Activated CD8-positive, alpha-beta memory T cell treated with anti-CD3 and anti-CD28 coated beads, Interleukin-2, amount 50 U/mL, for 24 hours (primary cell): ENCODE results near the gene HMGXB4.
"Not testable (repeated sequence)": the region's sequence is repeated elsewhere in the genome, so short reads cannot be mapped to it uniquely, and the experiment has no call there.

Source experiments
- DNase-seq: peaks from one replicate; pipeline ENCODE4 v3.0.0-alpha.2; 2020; ENCODE audit errors: extremely low read depth

The HMGXB4 gene, protein sequence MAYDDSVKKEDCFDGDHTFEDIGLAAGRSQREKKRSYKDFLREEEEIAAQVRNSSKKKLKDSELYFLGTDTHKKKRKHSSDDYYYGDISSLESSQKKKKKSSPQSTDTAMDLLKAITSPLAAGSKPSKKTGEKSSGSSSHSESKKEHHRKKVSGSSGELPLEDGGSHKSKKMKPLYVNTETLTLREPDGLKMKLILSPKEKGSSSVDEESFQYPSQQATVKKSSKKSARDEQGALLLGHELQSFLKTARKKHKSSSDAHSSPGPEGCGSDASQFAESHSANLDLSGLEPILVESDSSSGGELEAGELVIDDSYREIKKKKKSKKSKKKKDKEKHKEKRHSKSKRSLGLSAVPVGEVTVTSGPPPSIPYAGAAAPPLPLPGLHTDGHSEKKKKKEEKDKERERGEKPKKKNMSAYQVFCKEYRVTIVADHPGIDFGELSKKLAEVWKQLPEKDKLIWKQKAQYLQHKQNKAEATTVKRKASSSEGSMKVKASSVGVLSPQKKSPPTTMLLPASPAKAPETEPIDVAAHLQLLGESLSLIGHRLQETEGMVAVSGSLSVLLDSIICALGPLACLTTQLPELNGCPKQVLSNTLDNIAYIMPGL

DNA sequence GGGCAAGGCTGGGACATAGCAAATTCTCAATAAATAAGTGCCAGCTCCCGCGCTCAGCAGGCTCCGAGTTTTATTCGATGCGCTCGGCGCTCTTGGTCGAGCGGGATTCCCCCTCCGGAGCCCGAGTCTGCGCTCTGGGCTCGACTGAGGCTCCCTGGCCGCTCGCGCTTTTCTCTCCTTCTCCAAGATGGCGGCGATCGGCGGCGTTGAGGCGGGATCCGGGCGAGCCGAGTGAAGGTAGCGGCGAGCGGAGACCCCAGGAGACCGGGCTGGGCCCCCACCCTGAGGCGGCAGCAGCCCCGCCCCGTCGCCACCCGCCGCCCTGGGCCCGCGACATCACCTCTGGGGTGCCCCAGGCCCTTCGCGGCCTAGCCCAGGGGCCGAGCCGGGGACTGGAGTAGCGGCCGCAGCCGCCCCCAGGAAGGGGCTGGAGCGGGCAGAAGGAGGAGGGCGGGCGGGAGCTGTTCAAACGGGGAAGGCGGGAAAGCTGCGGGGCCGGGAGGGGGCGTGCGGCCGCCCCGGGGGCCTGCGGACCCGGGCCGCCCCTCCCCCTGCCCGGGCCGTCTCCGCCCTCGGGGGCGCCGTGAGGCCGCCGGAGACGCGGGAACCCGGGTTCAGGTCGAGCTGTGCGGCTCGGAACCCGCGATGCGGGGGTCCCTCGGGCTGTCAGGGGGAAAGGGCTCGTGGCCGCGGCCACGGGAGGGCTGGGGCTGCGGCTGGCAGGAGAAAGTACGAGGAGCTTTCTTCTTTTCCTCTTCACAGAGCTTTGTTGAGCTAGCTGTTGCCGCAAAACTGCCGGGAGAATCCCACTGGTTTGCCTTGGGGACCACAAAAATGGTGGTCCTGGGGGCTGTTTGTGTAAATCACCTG is at the start of gene HMGXB4:
HMGXB4 (plus strand) TSS at position 173 of the 870 bp plus-strand sequence. CDS start 4,898 bp downstream, outside the sequence.
- DNase-seq, result peak; percentile 58

DNA sequence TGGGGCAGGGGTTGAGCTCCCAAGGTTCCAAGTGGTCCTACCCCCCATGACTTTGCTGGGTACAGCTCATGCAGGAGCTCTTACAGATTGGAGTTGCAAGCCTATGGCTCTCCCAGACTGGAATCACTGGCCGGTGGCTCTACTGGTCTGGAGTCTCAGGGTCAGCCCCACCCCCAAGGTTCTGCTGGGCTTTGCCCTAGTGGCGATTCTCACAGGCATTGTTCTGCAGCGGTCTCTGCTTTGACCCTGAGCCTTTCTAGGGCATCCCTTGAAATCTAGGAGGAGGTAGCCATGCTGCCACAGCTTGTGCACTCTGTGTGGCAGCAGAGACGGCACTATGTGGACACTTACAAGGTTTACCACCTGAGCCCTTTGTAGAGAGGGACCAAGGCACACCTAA is 49.3 kb upstream of the HMGXB4 start:
- DNase-seq, result no peak

DNA sequence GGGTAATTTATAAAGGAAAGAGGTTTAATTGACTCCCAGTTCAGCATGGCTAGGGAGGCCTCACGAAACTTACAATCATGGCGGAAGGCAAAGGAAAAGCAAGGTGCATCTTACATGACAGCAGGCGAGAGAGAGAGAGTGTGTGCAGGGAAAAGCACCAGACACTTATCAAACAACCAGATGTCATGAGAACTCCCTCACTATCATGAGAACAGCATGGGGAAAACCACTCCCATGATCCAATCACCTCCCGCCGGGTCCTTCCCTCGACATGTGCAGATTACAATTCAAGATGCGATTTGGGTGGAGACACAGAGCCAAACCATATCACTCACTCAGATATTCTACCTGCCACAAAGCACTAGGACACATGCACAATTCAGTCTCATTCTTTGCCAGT is 48.1 kb upstream of the HMGXB4 start:
- DNase-seq, result no peak

DNA sequence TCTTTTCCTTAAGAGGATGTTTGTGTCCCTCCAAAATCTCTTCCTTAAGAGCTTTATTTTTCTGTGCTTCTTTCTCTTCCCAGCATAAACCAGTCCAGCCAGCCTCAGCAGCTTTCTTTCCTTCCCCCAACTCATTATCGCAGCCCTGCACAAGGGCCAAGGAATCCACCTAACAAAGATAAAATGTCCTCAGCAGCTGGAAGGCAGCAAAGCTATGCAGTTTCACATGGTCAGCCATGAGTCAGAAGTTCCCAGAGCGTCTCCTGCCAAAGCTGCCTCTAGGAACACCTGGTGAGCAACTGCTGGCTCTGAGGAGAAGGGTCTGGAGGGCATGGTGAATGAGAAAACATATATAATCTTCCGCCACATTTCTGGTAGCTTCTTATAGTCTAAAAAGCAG is 45.3 kb upstream of the HMGXB4 start:
- no peak for DNase-seq

DNA sequence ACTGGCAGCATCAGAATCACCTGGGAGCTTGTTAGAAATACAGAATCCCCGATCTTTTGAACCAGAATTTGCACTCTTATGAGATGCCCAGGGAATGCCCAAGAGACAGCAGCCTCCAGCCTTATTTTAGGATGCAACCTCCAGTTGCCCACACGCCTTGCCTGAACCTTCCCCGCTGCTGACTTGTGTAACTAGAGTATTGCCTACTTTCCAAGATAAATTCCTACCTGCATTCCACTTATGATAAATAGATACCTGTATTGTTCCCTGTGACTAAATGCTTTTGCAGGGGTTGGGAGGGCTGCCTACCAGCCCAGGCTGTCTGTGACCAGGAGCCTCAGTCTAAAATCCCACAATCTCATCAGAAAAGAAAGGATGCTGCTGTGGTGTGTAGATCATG is 44.3 kb upstream of the HMGXB4 start:
- DNase-seq, result no peak

DNA sequence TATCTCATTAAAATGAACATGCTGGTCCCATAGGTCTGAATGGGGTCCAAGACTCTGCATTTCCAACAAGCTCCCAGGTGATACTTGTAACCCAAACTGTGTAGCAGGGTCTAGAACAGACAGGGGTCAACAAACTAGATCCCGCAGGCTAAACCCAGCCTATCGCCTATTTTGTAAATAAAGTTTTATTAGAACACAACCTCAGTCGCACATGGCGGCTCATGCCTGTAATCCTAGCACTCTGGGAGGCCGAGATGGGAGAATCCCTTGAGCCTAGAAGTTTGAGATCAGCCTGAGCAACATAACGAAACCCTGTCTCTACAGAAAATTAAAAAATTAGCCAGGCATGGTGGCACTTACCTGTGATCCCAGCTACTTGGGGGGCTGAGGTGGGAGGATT is 42.3 kb upstream of the HMGXB4 start:
- no peak for DNase-seq

DNA sequence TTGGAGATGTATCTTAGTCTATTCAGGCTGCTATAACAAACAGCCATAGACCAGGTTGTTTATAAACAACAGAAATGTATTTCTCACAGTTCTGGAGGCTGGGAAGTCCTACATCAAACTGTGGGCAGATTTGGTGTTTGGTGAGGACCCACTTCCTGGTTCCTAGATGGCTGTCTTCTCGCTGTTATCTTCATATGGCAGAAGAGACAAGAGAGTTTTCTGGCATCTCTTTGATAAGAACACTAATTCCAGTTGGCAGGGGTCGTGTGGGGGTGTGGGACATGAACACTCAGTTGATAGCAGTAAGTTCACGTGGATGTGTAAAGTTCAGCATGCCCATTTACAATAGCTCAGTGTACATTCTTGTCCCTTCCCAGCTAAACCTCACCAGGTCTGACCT is 41.3 kb upstream of the HMGXB4 start:
- DNase-seq, result no peak

DNA sequence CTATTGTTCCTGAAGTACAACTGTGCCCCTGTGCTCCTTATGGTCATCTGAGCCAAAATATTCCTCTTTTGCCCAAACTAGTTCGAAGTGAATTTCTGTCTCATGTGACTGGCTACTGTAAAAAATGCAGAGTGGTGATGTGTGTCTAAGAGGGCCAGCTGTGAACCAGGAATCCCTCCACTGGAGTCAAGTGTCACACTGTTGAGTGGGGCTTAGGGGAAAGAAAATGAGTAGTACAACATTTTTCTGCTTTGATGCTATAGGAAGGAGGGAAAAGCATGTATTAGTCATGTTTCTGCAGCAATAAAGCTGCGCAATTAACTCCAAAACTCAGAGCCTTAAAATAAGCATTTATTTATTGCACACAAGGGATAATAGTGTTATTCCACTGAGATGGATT is 39.8 kb upstream of the HMGXB4 start:
- DNase-seq, result no peak

DNA sequence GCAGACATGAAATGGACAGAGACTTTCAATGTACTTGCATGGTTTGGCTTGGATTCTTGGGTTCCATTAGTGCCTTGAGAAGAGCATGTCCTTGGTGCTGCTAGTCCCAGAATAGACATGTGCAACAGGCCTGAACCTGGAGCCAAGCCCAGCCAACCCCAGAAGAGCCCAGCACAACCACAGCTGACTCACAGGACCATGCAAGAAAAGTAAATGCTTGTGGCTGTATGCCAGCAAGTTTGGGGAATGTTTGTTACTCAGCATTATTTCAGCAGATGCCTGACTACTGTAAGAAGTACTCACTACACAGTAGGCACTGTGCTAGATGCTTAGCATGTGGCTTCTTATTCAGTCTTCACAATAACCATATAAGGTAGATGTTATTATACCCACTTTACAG is 39.2 kb upstream of the HMGXB4 start:
- no peak for DNase-seq

DNA sequence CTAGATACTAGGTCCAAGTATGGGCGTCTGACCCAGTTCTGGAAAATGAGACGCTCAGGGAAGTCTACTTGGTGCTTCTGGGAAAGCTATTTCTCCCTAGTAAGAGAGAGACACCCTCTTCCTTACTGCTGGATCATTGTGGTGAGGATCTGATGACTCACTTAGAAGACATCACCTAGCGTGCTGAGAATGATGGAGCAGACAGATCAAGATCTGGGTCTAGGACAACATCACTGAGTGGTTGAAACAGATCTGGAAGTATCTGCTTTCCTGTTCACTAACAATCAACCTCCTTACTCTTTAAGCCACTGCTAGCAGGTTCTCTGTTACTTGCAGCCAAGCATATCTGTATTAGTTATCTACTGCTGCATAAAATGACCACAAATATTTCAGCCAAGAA is 38.3 kb upstream of the HMGXB4 start:
- no peak for DNase-seq

DNA sequence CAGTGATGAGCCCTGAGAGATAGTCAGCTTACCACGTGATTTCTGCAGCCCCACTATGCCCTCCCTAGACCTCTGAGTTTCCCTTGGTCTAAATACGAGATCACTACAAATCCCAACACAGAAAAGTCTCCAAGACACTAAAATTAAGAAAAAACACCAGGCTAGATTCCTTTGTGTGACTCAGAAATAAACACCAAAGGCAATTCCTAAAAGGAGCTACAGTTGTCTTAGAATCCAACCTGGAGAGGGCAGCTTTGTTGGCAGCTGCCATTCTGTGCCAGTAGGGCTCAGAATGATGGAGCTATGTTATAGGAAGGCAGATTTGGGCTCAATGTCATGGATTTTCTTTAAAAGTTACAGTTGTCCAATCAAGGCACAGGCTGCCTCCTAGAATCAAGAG is 37.1 kb upstream of the HMGXB4 start:
- DNase-seq, result no peak

DNA sequence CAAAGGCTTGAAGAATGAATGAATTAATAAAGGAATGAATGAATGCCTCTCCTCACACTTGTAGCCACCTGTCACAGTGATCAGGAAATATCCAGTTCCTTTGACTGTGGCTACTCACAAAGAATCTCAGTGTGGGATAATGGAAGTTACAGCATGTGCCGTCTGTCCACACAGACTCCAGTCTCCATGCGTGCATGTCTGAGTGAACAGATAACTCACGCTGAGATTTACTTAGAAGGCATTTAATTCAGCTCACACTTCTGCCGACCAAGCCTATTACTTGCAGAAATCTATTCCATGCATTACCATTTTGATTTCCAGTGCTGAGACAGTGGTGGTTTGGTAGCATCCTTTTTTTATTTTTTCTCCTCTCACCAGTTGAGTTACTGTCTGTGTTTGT is 32.3 kb upstream of the HMGXB4 start:
- DNase-seq, result no peak

DNA sequence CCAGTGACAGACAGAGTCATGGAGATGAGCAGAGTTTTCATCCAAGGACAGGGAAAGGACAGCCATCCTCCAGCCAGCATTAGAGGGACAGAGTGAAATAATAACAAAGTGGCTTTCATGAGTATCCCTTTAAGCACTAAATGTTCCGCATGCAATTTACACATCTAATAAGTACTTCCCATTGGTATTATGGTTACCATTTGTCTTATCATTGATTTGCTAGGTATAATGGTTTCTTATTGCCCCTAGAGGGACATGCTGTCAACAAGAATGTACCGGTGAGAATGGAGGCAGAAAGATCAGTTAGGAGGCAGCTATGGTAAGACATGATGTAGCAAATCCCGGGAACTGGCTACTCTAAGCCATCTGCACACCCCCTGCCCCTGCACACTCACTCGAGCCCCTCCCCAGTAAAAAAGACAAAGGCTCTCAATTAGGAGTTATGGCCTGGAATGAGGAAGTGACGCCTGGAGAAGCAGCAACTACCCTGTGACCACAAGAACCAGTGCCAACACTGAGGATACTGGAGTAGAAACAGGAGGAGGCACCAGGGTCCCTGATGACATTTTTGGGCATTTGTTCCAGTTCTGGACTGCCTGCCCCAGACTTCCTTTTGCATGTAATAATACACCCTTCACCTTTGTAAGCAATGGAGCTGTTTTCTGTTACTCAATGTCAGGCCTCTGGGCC is 30.2 kb upstream of the HMGXB4 start:
- DNase-seq, result no peak

DNA sequence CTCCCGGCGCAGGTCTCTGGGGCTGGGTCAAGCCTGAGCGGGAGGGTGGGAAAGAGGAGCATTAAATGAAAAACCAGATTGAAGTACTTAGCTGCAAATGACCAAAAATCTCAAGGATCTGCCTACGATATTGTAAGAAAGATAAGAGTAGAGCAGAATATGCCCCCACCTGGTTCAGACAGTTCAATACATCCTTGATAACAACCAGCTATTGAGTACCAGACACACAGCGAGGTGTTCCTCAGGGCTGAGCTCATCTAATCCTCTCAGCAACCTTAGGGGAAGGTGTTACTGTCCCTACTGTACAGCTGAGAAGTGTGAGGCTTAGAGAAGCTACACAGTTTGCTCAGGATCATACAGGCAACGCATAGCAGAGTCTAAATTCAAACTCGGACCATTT is 27.4 kb upstream of the HMGXB4 start:
- no peak for DNase-seq

DNA sequence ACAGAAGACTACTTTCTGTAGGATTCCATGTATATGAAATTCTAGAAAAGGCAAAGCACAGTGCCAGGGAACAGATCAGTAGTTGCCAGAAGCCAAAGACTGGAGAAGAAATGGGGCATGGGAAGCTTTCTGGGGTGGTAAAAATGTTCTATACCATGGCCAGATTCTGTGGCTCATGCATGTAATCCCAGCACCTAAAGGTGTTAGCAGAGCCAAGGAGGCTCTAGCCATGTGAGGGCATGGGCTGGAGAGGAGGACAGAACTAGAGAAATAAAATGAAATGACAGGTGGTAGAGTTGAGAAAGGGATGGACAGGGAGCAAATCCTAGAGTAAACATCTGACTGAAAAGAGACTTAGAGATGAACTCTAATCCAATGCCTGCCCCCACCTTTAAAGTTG is 26.9 kb upstream of the HMGXB4 start:
- no peak for DNase-seq

DNA sequence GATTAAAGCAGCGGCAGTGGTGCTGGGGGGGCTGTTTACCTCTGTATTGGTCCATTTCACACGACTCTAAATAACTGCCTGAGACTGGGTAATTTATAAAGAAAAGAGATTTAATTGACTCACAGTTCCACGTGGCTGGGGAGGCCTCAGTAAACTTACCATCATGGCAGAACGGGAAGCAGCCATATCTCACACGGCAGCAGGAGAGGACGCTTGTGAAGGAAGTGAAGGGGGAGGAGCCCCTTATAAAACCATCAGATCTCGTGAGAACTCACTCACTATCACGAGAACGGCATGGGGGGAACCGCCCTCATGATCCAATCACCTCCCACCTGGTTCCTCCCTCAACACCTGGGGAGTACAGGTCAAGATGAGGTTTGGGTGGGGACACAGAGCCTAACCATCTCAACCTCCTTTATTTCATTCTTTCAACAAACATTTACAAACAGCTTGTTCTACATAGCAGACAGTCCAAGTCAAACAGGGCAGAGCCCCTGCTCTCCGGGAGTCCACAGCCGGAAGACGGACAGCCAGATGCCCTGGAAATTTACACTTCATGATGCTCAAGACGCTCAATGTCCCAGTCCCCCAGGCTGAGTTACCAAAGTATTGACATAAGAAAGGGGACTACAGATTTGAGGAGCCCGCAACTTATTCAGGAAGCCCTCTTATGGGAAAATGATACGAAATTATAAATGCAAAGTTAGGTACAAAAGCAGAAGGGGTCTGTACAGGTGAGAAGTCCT is 26.3 kb upstream of the HMGXB4 start:
- DNase-seq, result no peak

DNA sequence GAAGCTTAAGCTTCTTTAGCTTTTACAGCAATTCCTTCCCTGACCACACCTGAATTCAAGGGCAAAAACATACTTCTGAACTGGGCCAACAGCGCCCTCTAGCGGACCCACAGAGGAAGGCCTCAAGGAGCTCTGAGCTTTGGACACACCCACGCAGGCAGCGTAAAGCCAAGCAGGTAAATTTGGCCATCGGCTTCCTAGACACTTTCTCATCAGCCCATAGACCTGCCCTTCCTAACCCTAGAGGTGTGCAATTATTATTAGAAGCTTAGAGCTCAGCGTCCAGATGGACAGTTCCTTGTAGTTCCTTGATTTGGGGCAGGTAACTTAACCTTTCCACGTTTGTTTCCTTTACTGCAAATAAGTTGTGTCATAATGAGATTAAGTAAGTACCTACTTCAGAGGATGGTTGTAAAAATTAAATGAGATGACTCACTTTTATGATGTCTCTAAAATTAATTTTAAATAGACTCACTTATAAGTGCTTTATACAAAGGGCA is 25.7 kb upstream of the HMGXB4 start:
- peak; percentile 47 for DNase-seq

DNA sequence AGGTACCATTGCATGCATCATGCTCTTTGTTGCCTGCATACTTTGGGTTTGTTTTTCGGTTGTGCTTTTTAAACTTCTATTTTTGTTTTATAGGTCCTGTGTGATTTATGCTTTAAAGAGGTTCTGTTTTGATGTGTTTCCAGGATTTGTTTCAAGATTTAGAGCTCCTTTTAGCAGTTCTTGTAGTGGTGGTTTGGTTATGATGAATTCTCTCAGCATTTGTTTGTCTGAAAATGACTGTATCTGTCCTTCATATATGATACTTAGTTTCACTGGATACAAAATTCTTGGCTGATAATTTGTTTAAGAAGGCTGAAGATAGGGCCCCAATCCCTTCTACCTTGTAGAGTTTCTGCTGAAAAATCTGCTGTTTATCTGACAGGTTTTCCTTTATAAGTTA is 18.5 kb upstream of the HMGXB4 start:
- not testable (repeated sequence) for DNase-seq

DNA sequence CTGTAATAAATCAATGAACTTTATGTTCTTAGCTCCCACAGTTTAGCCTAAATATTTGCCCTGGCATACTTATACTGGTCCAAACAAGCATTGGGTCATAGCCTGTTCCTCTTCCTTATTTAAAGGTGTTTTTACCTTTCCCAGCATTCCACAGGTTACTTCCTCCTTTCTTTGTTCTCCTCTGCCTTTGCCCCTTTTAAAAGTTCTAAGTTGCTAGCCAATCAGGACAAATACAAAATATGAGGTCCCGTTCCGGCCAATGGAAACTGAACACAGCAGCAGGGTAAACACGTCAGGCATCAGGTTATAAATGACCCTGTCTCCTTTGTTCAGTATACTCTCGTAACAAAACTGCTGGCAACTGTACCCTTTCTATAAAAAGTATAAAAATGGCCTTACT is 12.8 kb upstream of the HMGXB4 start:
- DNase-seq, result not testable (repeated sequence)

DNA sequence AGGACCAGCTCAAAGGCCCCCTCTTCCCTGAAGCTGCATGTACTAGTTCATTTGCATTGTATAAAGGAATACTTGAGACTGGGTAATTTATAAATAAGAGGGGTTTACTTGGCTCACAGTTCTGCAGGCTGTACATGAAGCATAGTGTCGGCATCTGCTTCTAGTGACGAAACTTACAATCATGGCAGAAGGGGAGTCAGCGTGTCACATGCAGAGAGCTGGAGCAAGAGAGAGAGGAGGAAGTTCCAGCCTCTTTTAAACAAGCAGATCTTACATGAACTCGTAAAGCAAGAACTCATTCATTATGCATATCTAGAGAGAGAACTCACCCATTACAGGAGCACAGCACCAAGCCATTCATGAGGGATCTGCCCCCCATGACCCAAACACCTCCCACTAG is 7.1 kb upstream of the HMGXB4 start:
- DNase-seq, result no peak

DNA sequence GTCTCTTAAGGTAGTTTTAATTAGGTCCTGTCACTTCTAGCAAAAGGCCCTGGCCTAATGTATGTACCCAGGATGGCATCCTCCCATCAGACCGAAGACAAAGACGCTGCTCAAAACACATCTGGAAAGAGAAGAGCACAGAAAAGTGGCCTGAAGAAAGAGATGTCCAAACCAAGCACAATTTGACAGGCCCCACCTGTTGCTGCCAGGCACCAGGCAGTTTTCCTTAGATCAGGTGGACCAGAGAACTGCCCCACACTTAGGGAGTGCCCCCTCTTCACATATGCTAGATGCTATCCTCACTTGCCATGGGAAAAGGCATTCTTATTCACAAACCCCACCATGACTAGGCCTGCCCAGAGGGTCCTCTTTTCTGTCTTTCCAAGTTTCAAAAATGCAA is 3.3 kb upstream of the HMGXB4 start:
- DNase-seq, result no peak
